NCI-H1105 treated with DMSO at 0.1 percent for 48 hours (cell line): ENCODE data around the gene PRKACA.
"Not testable (repeated sequence)": the region's sequence is repeated elsewhere in the genome, so short reads cannot be mapped to it uniquely, and the experiment has no call there.

Source experiments
- DNase-seq: peaks from one replicate; lab custom pipeline; 2025; lab: John Stamatoyannopoulos, UW

PRKACA gene

DNA sequence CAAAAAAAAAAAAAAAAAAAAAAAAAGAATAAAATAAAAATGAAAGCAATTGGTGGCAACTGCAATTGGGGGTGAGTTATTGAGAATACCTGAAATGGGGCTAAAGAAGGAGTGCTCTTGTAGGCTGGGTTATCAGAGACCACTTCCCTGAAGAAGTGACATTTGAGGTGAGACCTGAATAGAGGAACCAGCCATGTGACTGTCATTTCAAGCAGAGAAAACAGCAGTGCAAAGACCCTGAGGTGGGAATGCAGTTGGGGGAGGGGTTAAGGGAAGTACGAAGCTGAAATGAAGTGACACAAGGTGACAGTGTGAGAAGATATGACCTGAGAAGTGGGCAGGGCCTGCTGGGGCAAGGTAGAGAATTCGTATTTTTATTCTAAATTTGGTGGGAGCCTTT lies 51.4 kb downstream of the PRKACA start:
- DNase-seq, result no peak

- DNase-seq, result no peak
Measured at GRCh38 chr19:14063105-14063504, 54.5 kb downstream of the PRKACA start.

GRCh38 chr19:14062558-14062855 lies 55.1 kb downstream of the PRKACA start:
- no peak for DNase-seq

GRCh38 chr19:14061751-14062557 lies 55.6 kb downstream of the PRKACA start, which contains the start of gene PALM3:
Gene PALM3 (minus strand): TSS chr19:14062076. CDS start chr19:14061980, 96 bp downstream.
- DNase-seq, result no peak

GRCh38 chr19:14061081-14061749 lies 56.3 kb downstream of the PRKACA start:
- no peak for DNase-seq

DNA sequence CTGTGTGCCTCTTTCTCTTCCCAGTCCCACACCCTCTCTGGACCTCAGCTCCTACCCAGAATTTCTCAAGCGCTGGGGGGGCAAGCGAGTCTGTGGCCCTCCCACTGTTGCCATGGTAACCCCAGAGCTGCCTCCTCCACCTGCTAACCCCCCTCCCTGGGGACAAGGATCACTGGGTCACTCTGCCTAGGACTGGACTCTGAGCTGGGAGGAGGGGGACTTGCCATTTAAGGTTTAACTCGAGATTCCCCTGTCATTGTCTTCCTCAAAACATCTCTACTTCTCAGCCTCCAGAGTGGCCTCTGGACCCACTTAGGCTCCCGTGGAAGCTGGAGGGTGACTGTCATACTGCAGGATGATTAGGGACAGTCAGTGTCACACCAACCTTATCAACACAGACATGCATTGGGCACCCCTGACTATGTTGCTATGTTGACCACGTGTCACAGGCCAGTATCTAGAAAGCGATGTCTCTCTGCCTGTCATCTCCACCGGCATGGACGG lies 57.9 kb downstream of the PRKACA start:
- DNase-seq, result no peak

- no peak for DNase-seq
Measured at GRCh38 chr19:14059093-14059480, 58.5 kb downstream of the PRKACA start.

DNA sequence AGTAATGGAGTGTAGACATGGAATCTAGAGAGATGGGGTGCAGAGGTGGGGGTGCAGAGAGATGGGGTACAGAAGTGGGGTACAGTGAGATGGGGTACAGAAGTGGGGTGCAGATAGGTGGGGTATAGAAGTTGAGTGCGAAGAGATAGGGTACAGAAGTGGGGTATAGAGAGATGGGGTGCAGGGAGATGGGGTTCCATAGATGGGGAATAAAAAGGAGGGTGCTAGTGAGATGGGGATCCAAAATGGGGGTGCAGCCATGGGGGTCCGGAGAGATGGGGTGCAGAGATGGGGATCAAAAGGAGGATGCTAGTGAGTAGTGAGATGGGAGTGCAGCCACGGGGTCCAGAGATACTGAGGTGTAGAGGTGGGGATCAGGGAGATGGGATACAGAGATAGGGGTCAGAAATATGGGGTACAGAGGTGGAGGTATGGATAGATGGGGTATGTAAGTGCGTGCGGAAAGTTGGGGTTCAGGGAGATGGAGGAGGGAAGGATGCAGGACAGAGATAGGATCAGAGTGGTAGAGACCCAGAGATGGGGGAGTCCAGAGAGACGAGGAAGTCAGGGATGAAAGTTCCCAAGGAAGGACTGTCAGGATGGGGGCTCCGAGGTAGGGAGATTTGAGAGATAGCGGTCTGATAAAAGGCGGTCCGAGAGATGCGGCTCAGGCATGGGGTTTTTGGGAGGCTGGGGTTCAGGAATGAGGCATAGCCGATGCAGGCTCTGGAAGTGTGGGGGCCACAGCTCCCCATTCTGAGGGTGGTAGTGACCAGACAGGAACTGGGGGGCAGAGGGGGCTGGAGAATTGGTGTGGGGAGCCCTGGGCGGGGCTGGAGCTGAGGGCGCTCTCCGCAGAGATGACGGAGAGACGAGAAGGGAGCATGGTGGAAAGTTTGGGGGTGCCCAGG lies 59.1 kb downstream of the PRKACA start:
- DNase-seq, result no peak

DNA sequence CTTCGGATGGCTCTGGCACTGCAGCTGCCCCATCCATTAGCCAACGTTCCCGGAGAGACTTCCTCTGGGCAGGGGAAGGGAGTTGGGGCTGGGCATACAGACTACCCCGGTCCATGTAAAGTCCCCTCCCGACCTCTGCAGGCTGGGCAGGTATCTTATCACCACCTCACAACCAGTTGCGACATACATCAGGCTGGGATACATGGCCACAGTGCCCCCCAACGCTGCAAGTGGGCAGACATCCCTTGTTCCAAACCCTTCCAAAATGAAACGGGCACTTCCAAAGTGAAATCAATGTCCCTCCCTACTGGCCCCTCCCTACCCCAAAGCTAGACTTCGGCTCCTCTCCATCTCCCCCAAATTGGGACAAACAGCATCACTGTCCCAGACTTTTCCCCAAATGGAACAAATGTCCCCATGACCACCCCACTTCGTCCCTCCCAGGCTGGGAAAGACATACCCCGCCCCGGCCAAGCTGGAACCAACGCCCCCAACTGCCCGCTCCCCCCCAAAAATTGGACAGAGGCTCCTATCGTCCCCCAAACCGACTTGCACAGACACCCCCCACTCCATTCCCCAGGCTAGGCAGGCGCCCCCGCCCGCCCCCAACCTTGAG lies 60.7 kb downstream of the PRKACA start:
- no peak for DNase-seq

- no peak for DNase-seq
Measured at GRCh38 chr19:14056069-14056666, 61.4 kb downstream of the PRKACA start.

DNA sequence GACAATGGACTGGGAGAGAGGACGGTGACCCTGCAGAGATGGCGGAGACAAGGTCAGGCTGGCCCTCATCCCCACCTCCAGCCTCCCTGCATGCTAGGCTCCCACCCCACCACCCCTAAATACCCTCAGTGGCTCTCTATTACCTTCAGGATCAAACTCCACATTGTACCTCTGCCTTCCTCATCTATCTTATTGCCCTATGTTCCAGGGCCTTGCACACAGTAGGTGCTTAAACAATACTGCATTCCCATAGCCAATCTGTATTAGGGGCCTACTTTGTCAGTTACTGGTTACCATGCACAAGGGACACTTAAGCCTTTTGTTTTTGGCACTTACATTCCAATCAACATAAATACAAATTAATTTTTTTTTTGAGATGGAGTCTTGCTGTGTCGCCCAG lies 62.2 kb downstream of the PRKACA start:
- no peak for DNase-seq

DNA sequence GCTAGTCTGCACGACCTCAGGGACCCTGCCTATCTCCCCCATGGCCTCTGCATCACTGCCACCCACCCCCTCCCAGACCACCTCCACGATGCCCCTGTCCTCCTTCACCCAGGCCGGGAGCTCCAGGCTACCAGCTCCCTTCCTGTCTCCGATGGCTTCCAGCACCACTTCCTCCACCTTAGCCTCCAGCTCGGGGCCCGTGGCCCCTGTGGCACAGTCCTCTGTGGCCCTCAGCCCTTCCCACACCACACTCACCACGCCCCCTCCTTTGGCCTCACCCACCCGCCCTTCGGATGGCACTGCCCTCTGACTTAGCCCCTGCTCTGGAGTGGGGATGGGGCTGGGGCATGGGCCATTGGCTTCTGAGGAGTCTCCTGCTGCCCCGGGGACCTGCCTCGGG lies 62.8 kb downstream of the PRKACA start:
- no peak for DNase-seq

- DNase-seq, result no peak
Measured at GRCh38 chr19:14054099-14054498, 63.5 kb downstream of the PRKACA start.

GRCh38 chr19:14053500-14053899 lies 64.1 kb downstream of the PRKACA start:
- no peak for DNase-seq

- no peak for DNase-seq
Measured at GRCh38 chr19:14053032-14053431, 64.5 kb downstream of the PRKACA start.

DNA sequence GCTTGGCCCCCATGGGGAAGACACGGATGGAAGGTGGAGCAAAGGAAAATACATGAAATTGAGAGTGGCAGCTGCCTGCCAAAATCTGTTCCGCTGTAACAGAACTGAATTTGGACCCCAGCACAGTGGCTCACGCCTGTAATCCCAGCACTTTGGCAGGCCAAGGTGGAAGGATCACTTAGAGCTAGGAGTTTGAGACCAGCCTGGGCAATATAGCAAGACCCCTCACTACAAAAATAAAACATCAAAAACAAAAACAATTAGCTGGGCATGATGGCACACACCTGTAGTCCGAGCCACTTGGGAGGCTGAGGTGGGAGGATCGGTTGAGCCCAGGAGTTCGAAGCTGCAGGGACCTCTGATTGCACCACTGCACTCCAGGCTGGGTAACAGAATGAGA lies 65.1 kb downstream of the PRKACA start:
- no peak for DNase-seq

DNA sequence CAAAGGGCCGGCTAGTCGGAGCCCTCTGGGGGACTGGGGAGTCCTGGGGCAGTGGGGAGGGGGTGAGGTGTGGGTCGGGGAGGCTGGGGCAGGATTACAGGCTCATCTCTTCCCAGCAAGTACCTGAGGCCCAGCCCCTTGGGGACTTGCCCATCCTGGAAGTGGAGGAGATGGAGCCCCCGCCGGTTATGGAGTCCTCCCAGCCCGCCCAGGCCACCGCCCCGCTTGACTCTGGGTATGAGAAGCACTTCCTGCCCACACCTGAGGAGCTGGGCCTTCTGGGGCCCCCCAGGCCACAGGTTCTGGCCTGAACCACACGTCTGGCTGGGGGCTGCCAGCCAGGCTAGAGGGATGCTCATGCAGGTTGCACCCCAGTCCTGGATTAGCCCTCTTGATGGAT lies 65.6 kb downstream of the PRKACA start:
- no peak for DNase-seq

- DNase-seq, result not testable (repeated sequence)
Measured at GRCh38 chr19:14050961-14051360, 66.6 kb downstream of the PRKACA start.

DNA sequence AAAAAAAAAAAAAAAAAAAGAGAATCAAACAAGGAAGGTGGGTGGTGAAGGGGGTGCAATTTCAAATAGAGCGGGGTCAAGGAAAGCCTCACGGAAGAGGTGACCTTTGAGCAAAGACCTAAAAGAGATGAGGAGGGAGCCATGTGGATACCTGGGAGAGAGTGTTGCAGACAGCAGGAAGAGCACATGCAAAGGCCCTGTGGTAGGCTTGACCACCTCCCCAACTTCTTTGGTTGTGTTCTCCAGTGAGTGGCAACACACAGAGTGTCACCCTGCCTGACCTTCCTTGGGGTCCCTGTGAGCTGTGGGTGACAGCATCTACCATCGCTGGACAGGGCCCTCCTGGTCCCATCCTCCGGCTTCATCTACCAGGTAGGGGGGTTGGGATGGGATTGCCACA lies 67.0 kb downstream of the PRKACA start:
- DNase-seq, result no peak

DNA sequence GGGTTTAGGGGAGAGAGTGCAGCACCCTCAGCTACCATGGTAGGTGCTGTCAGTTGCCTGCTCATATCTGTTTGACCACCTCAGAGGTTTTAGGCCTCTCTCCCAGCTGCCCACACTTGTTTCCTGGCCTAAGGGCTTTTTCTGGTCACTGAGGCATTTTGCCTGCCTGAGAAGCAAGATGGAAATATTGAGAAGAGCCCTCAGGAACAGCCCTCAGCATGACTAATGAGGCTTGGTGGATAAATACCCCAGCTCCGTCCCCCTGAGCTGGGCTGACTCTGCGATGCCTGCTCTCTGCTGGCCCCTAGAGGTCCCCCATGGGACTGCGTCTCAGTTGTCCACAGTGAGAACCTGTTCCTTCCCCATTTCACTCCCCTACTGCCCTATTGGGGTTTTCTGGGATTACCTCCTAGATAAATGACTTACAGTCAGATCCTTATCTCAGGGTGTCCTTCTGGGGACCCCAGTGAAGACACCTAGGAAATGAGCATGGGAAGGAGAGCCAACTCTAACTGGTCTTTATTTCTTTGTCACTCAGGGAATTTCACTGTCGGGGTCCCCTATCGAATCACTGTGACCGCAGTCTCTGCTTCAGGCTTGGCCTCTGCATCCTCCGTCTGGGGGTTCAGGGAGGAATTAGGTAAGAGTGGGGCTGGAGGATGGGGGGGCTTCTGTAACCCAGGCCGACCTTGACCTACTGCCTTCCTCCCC lies 69.0 kb downstream of the PRKACA start:
- DNase-seq, result no peak

DNA sequence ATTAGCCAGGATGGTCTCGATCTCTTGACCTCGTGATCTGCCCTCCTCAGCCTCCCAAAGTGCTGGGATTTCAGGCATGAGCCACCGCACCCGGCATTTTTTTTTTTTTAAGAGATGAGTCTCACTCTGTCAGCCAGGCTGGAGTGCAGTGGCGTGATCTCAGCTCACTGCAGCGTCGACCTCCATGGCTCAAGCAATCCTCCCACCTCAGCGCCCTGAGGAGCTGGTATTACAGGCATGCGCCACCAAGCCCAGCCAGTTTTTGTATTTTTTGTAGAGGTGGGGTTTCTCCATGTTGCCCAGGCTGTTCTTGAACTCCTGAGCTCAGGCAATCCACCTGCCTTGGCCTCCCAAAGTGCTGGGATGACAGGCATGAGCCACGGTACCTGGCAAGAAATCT lies 69.7 kb downstream of the PRKACA start:
- not testable (repeated sequence) for DNase-seq
